Activated gamma-delta T cell (primary cell): ENCODE results near the gene FPR1.
"Not testable (repeated sequence)": the region's sequence is repeated elsewhere in the genome, so short reads cannot be mapped to it uniquely, and the experiment has no call there.

Source experiments
- DNase-seq: peaks from one replicate; lab custom pipeline; 2025; lab: John Stamatoyannopoulos, UW

FPR1 gene

GRCh38 chr19:51779703-51780102, 28.0 kb upstream of the FPR1 start:
- DNase-seq, result no peak

- no peak for DNase-seq
Observed at GRCh38 chr19:51779181-51779580, 27.5 kb upstream of the FPR1 start.

GRCh38 chr19:51777570-51778462, 26.1 kb upstream of the FPR1 start:
- no peak for DNase-seq

- DNase-seq, result not testable (repeated sequence)
Observed at GRCh38 chr19:51776561-51776960, 24.9 kb upstream of the FPR1 start.

- no peak for DNase-seq
Observed at GRCh38 chr19:51772977-51773376, 21.3 kb upstream of the FPR1 start.

GRCh38 chr19:51771376-51772130, 19.9 kb upstream of the FPR1 start:
- no peak for DNase-seq

GRCh38 chr19:51766461-51766860, 14.8 kb upstream of the FPR1 start:
- DNase-seq, result no peak

GRCh38 chr19:51765086-51765485, 13.4 kb upstream of the FPR1 start:
- DNase-seq, result no peak

GRCh38 chr19:51761696-51762095, 10.0 kb upstream of the FPR1 start:
- DNase-seq, result no peak

GRCh38 chr19:51760697-51761356, 9.1 kb upstream of the FPR1 start, which contains the start of gene FPR2:
Gene FPR2 (plus strand): TSS chr19:51761180. CDS start chr19:51768659, 7,479 bp downstream.
- DNase-seq, result no peak

GRCh38 chr19:51755571-51755970, 3.9 kb upstream of the FPR1 start:
- no peak for DNase-seq

GRCh38 chr19:51754770-51755169, 3.1 kb upstream of the FPR1 start:
- no peak for DNase-seq

- no peak for DNase-seq
Observed at GRCh38 chr19:51754109-51754508, 2.4 kb upstream of the FPR1 start.

- no peak for DNase-seq
Observed at GRCh38 chr19:51750400-51751094, 1.1 kb downstream of the FPR1 start.

- DNase-seq, result no peak
Observed at GRCh38 chr19:51749979-51750378, 1.7 kb downstream of the FPR1 start.

GRCh38 chr19:51746731-51747130, 4.9 kb downstream of the FPR1 start:
- DNase-seq, result no peak

GRCh38 chr19:51743405-51743804, 8.3 kb downstream of the FPR1 start:
- no peak for DNase-seq

- DNase-seq, result no peak
Observed at GRCh38 chr19:51742789-51743188, 8.9 kb downstream of the FPR1 start.

- no peak for DNase-seq
Observed at GRCh38 chr19:51740356-51740755, 11.3 kb downstream of the FPR1 start.

- DNase-seq, result no peak
Observed at GRCh38 chr19:51739466-51740213, 12.0 kb downstream of the FPR1 start.

- not testable (repeated sequence) for DNase-seq
Observed at GRCh38 chr19:51738523-51738922, 13.2 kb downstream of the FPR1 start.
